Retinal pigment epithelial cell (primary cell): ENCODE measurements around the gene KLHL25.

Experiments
- DNase-seq: peaks from one replicate; pipeline ENCODE4 v3.0.0-alpha.2; 2010; ENCODE audit warnings: low read depth
- H3K4me3 ChIP-seq: 2 replicates; pipeline ENCODE4 v1.5.1; 2011; ENCODE audit warnings: mild to moderate bottlenecking, low read length, control low read depth, moderate library complexity
- TF ChIP-seq, protein P1 (sequence below): conservative IDR thresholded peaks from 2 replicates; pipeline ENCODE4 v1.5.1; 2011; ENCODE audit warnings: low read depth, low read length, control low read depth, inconsistent platforms

KLHL25 gene

GRCh38 chr15:85785887-85786780 is 8.6 kb downstream of the KLHL25 start:
- no peak for DNase-seq
- no peak overlapping the region for H3K4me3 ChIP-seq
- TF ChIP-seq, protein P1, sequence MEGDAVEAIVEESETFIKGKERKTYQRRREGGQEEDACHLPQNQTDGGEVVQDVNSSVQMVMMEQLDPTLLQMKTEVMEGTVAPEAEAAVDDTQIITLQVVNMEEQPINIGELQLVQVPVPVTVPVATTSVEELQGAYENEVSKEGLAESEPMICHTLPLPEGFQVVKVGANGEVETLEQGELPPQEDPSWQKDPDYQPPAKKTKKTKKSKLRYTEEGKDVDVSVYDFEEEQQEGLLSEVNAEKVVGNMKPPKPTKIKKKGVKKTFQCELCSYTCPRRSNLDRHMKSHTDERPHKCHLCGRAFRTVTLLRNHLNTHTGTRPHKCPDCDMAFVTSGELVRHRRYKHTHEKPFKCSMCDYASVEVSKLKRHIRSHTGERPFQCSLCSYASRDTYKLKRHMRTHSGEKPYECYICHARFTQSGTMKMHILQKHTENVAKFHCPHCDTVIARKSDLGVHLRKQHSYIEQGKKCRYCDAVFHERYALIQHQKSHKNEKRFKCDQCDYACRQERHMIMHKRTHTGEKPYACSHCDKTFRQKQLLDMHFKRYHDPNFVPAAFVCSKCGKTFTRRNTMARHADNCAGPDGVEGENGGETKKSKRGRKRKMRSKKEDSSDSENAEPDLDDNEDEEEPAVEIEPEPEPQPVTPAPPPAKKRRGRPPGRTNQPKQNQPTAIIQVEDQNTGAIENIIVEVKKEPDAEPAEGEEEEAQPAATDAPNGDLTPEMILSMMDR, result no peak

- TF ChIP-seq, protein P1, result no peak
- no peak for DNase-seq
- H3K4me3 ChIP-seq, result no peak overlapping the region
Observed at GRCh38 chr15:85782064-85782463, 12.7 kb downstream of the KLHL25 start.

DNA sequence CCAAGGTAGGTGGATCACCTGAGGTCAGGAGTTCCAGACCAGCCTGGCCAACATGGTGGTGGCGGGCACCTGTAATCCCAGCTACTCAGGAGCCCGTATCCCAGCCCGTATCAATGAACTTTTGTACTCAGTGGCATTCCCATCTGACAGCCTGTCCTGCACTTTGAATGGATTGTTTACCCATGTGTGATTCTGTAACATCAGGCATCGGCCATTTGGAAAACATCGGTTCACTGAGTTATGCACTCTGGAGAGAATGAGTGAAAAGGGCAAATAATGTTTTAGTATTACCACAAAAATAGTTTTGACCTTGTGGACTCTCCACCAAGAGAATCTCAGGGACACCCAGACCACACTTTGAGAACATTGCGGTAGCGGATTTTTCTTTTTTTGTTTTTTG is 13.6 kb downstream of the KLHL25 start:
- TF ChIP-seq, protein P1, result no peak
- H3K4me3 ChIP-seq, result no peak overlapping the region
- no peak for DNase-seq

GRCh38 chr15:85780225-85780985 is 14.3 kb downstream of the KLHL25 start:
- TF ChIP-seq, protein P1, result no peak
- no peak for DNase-seq
- H3K4me3 ChIP-seq, result no peak overlapping the region

GRCh38 chr15:85779249-85779648 is 15.5 kb downstream of the KLHL25 start:
- TF ChIP-seq, protein P1, result no peak
- no peak overlapping the region for H3K4me3 ChIP-seq
- no peak for DNase-seq

DNA sequence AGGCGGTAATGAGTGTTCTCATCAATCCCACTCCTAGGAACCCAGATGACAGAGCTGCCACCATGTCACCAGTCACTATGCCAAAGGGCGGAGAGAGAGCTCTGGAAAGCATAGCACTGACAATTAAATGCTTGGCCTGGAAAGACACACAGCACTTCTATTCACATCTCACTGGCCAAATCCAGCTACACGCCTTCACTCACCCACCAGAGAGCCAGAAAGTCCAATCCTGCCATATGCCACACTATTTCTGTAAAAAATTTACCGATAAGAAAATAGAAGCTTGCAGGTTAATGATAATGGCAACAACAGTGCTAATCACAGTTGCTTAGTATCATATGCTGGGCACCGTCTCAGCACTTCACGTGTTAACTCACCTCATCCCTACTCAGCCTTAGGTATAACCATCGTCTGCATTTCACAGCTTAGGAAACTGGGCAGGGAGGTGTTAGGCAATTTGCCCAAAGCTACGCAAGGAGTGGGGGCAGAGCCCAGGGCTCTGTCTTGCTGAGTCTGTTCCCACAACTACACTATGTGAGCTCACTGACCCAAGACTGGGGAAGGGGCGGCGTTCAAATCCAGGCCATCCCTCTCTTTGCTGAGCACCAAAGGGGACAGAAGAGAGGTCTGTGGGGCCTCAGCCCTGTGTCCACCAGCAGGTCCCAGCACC is 16.5 kb downstream of the KLHL25 start:
- TF ChIP-seq, protein P1, result no peak

More for the DNA sequence above, 16.5 kb downstream of the KLHL25 start:
- H3K4me3 ChIP-seq, result no peak overlapping the region
- DNase-seq, result no peak
